Activated B cell treated with CpG ODN at 0.5 μM for 24 hours (primary cell): ENCODE measurements around the gene KRT83. TPM values are rescaled to one million over a fixed set of nuclear protein-coding genes. Genes with fewer than 3 reads are reported as not detected.
A peak's percentile ranks its signal among the peaks of the same experiment; 100 is the strongest.

ENCODE experiments used
- ATAC-seq: fragments of 200-7000 bp; cut with Tn5 transposase; one replicate; pipeline ENCODE4 v1.10.0; 2021; ENCODE audit warnings: low read depth, mild to moderate bottlenecking, moderate library complexity
- CTCF ChIA-PET: fragments of 350-600 bp; sonication (Branson Sonifier 250); formaldehyde crosslinking; loops from one replicate; lab custom pipeline; 2021; ENCODE audit warnings: antibody characterized with exemption; lab: Charles Lee
- POLR2A ChIA-PET: fragments of 350-600 bp; sonication (Branson Sonifier 250); formaldehyde crosslinking; loops from one replicate; lab custom pipeline; 2021; ENCODE audit warnings: antibody characterized with exemption; lab: Charles Lee
- DNase-seq: peaks from one replicate; pipeline ENCODE4 v3.0.0; 2022
- H3K27ac Mint-ChIP-seq: one replicate; pipeline ENCODE4 v1.8.0; 2020; ENCODE audit warnings: mixed read lengths
- H3K27me3 Mint-ChIP-seq: one replicate; pipeline ENCODE4 v1.8.0; 2021; ENCODE audit warnings: mixed read lengths
- H3K36me3 Mint-ChIP-seq: one replicate; pipeline ENCODE4 v1.8.0; 2021; ENCODE audit warnings: low read depth, mixed read lengths
- H3K4me1 Mint-ChIP-seq: one replicate; pipeline ENCODE4 v1.8.0; 2021; ENCODE audit warnings: mixed read lengths
- H3K4me3 Mint-ChIP-seq: one replicate; pipeline ENCODE4 v1.8.0; 2020; ENCODE audit warnings: mild to moderate bottlenecking, mixed read lengths
- H3K9me3 Mint-ChIP-seq: one replicate; pipeline ENCODE4 v1.8.0; 2020; ENCODE audit warnings: mixed read lengths
- intact Hi-C: fragments of 100-400 bp; cut with micrococcal nuclease; formaldehyde crosslinking; loops from one replicate; pipeline ENCODE4 v1.15.1; 2024
- total RNA-seq: library from RNA; stranded (reverse); gene quantifications from 2 replicates; pipeline ENCODE4 v1.2.3, GENCODE V29; 2022
- TF ChIP-seq, protein P1 (sequence below): fragments of 200-600 bp; IDR thresholded peaks from one replicate; pipeline ENCODE4 v1.8.0; 2022; ENCODE audit warnings: antibody characterized with exemption, mild to moderate bottlenecking

KRT83 gene
- total RNA-seq, 1 donor from 2014 or later, result not detected

DNA sequence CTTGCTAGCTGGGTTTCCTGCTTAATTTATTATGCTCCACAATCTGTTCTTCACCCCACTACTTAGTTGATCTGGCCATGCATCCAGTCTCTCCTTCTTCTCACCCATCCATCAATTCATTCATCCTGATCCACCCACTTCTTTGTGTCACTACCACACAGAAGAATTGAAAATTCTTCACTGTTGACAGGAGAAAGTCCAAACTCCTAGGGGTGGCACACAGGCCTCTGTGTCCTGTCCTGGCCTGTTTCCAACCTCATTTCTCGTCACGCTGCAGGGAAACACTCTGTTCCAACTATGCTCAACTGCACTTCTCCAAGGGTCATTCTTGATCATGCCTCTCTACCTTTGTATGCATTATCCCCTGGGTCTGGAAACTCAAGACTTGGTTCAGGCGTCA lies 10.6 kb upstream of the KRT83 start:
- Mint-ChIP-seq H3K4me1 (peaks cover 1% of the 10 kb centered on the region), H3K4me3 (no peak overlapping the region), H3K27ac (no peak overlapping the region), H3K36me3 (no peaks in the 10 kb centered on the region), H3K27me3 (peaks cover 13% of the 10 kb centered on the region), H3K9me3 (peaks cover 4% of the 10 kb centered on the region)
- CTCF ChIA-PET, result no interaction called here
- DNase-seq (no peak), ATAC-seq (no peak)
- TF ChIP-seq, protein P1, sequence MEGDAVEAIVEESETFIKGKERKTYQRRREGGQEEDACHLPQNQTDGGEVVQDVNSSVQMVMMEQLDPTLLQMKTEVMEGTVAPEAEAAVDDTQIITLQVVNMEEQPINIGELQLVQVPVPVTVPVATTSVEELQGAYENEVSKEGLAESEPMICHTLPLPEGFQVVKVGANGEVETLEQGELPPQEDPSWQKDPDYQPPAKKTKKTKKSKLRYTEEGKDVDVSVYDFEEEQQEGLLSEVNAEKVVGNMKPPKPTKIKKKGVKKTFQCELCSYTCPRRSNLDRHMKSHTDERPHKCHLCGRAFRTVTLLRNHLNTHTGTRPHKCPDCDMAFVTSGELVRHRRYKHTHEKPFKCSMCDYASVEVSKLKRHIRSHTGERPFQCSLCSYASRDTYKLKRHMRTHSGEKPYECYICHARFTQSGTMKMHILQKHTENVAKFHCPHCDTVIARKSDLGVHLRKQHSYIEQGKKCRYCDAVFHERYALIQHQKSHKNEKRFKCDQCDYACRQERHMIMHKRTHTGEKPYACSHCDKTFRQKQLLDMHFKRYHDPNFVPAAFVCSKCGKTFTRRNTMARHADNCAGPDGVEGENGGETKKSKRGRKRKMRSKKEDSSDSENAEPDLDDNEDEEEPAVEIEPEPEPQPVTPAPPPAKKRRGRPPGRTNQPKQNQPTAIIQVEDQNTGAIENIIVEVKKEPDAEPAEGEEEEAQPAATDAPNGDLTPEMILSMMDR, result no peak
- POLR2A ChIA-PET, result no interaction called here
- intact Hi-C loops, result no loop called here

DNA sequence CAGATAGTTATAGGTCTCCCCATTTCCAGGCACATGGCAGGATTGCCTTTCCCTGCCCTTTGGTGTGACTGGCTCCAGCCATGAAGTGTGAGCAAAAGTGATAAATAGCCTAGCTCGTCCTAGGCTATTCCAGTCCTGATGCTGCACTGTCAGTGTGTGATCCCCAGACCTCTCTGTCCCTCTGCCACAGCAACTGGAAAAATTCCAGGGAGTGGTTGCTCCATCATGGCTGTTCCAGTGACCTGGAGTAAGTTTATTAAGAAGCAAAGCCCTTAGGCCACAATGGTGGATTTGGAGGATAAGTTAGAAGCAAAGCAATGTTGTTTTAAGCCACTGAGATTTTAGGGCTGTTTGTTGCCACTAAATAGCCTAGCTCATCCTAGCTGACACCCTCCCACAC lies 9.8 kb upstream of the KRT83 start:
- TF ChIP-seq, protein P1, result no peak
- Mint-ChIP-seq H3K36me3 (no peaks in the 10 kb centered on the region), H3K4me1 (peaks cover 1% of the 10 kb centered on the region), H3K27me3 (peaks cover 15% of the 10 kb centered on the region), H3K27ac (no peak overlapping the region), H3K9me3 (no peaks in the 10 kb centered on the region), H3K4me3 (no peak overlapping the region)
- CTCF ChIA-PET, result no interaction called here
- no peak for ATAC-seq
- DNase-seq, result no peak
- POLR2A ChIA-PET, result interaction anchor here (0.6 kb wide), 1 partner anchor 247 kb away, joined by 8 read pairs; no protein-coding TSS in a partner anchor
- intact Hi-C loops, result no loop called here

DNA sequence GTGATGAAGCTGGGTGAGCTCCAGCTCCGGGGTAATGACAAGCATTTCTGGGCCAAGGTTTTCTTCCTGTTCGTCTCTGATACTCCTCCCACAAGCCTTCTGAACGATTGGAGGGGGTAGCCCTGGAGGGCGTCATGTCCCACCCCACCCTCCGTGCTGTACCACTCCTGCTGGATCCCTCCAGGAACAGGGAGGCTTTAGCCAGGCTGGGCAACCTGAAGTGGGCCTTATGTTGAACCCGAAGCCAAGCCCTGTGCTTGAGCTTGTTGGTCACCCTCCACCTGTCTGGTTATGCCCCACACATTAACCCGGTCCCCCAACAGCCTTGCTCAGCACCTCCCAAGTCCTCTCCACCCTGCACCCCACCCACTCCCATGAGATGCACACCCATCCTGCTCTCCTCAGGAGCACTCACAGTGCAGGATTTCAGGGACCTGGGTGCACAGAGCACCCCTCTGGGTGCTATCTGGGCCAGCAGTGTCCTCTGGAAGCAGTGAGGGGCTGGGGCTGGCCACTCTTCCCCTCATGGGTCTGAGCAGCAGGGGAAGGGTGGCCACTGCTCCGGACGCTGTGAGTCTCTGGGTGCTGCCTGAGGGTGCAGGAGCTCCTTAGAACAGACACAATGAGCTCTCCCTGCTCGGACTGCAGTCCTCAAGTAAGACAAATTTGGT lies 6.8 kb upstream of the KRT83 start:
- H3K27ac Mint-ChIP-seq, result no peak overlapping the region
- H3K4me1 Mint-ChIP-seq, result peaks cover 1% of the 10 kb centered on the region
- DNase-seq (no peak), ATAC-seq (no peak)
- TF ChIP-seq, protein P1, result no peak
- H3K36me3 Mint-ChIP-seq, result no peaks in the 10 kb centered on the region
- ChIA-PET CTCF (interaction anchor here (0.7 to 1.9 kb wide), 13 partner anchors 11 to 653 kb away, joined by 3 to 14 read pairs (median 4); no protein-coding TSS in a partner anchor), POLR2A (no interaction called here)
- H3K9me3 Mint-ChIP-seq, result no peaks in the 10 kb centered on the region
- peaks cover 12% of the 10 kb centered on the region for H3K27me3 Mint-ChIP-seq
- intact Hi-C loops, result loop anchor here (1.0 to 5.0 kb wide), 5 partner anchors 49 to 653 kb away; no protein-coding TSS in a partner anchor
- no peak overlapping the region for H3K4me3 Mint-ChIP-seq

DNA sequence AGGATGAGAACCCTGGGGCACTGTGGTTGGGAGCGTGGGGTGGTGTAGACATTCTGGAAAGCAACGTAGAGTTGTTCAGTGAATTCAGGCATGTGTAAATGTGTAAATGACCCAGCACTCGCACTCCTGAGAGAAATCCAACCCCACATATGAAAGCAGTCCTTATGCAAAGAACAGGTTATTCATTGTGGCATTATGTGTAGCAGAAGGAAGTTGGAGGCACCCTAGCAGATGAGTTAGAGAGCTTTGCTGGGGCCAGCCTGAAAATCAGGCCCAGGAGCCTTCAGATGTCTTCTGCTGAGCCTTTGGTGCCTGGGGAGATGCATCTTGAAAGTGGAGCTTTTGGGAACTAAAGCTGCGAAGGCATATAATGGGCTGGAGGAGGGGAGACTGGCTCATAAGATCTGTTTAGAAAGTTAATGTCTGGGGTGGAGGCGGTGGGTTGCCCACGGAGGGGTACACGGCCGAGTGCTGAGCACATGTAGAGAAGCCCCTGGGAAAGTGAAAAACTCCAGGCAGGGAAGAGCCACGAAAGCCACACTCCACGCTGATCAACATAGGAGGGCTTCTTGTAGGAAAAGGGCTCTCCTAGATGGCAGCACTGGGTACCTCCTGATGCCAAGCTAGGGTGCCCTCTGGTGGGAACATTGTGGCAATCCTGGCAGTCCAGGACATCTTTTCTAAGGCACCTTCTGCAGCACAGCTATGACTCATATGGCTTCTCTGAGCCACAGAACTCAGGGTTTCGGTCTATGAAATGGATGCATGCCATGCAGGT lies 6.0 kb upstream of the KRT83 start:
- Mint-ChIP-seq H3K4me1 (peaks cover 1% of the 10 kb centered on the region), H3K27ac (no peak overlapping the region), H3K36me3 (no peaks in the 10 kb centered on the region), H3K9me3 (no peaks in the 10 kb centered on the region), H3K27me3 (peaks cover 16% of the 10 kb centered on the region), H3K4me3 (no peak overlapping the region)
- intact Hi-C loops, result loop anchor here (1.0 to 5.0 kb wide), 5 partner anchors 48 to 654 kb away; no protein-coding TSS in a partner anchor
- TF ChIP-seq, protein P1, result no peak
- ChIA-PET CTCF (interaction anchor here (0.7 to 1.9 kb wide), 13 partner anchors 11 to 653 kb away, joined by 3 to 14 read pairs (median 4); no protein-coding TSS in a partner anchor), POLR2A (no interaction called here)
- peak; percentile 34 for DNase-seq
- peak; percentile 97 for ATAC-seq

DNA sequence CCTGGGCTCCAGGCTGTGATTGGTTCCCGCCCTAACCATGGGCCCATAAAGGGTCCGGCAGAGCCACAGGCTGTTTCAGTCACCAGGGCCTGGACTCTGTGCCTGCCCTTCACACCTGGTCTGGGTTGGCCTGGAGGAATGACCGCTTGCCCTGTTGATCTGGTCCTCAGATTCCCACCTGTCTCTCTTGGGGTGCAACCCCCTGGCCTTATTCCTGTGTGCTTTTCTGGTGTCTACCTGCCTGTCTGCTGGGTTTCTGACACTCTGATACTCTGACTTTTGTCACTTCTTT lies 2.9 kb upstream of the KRT83 start:
- H3K27me3 Mint-ChIP-seq, result peaks cover 31% of the 10 kb centered on the region
- ATAC-seq, result no peak
- DNase-seq, result no peak

More for the DNA sequence above, 2.9 kb upstream of the KRT83 start:
- TF ChIP-seq, protein P1, result no peak
- H3K27ac Mint-ChIP-seq, result no peak overlapping the region
- ChIA-PET CTCF (interaction anchor here (0.9 kb wide), 1 partner anchor 12 kb away, joined by 3 read pairs; no protein-coding TSS in a partner anchor), POLR2A (no interaction called here)
- no peaks in the 10 kb centered on the region for H3K36me3 Mint-ChIP-seq
- no peaks in the 10 kb centered on the region for H3K9me3 Mint-ChIP-seq
- H3K4me3 Mint-ChIP-seq, result no peak overlapping the region
- H3K4me1 Mint-ChIP-seq, result peaks cover 1% of the 10 kb centered on the region
- intact Hi-C loops, result no loop called here
